IMR-90 (cell line): Measurements from ENCODE around the gene CRIM1. TPM values are rescaled to one million over a fixed set of nuclear protein-coding genes. Genes with fewer than 3 reads are reported as not detected.

Experiments used
- ATAC-seq: fragments of 200-7000 bp; cut with Tn5 transposase; 2 replicates; pipeline ENCODE4 v1.9.1; 2020; ENCODE audit warnings: low read depth, mild to moderate bottlenecking, moderate library complexity
- BruUV-seq: library from RNA; stranded (reverse); fragments of 400-500 nt; replicated peaks from 2 replicates; lab custom pipeline; 2021; lab: Mats Ljungman, UMichigan
- CTCF ChIA-PET: fragments of 300-600 bp; formaldehyde crosslinking; extraction: SDS; loops from one replicate; lab custom pipeline; 2021; ENCODE audit warnings: antibody characterized with exemption; lab: Yijun Ruan, JAX
- POLR2A ChIA-PET: fragments of 300-600 bp; sonication (Branson Sonifier 250); formaldehyde crosslinking; loops from one replicate; lab custom pipeline; 2022; ENCODE audit warnings: antibody characterized with exemption; ENCODE audit not compliant: unreplicated experiment; lab: Charles Lee
- DNase-seq: peaks from one replicate; pipeline ENCODE4 v3.0.0; 2013
- H2AFZ ChIP-seq: replicated peaks from 2 replicates; pipeline ENCODE3; 2013; ENCODE audit warnings: low read length, mild to moderate bottlenecking; ENCODE audit not compliant: poor library complexity
- H2AK5ac ChIP-seq: 2 replicates; pipeline ENCODE4 v1.6.1; 2013; ENCODE audit warnings: low read depth, low read length, inconsistent platforms
- H2AK9ac ChIP-seq: replicated peaks from 2 replicates; pipeline ENCODE3; 2013; ENCODE audit warnings: mild to moderate bottlenecking, low read depth, low read length, moderate library complexity; ENCODE audit not compliant: poor library complexity
- H2BK120ac ChIP-seq: 2 replicates; pipeline ENCODE4 v1.6.1; 2013; ENCODE audit warnings: low read depth, low read length, inconsistent platforms
- H2BK15ac ChIP-seq: 3 replicates; pipeline ENCODE4 v1.6.1; 2013; ENCODE audit warnings: low read depth, low read length, inconsistent platforms
- H2BK20ac ChIP-seq: 2 replicates; pipeline ENCODE4 v1.6.1; 2013; ENCODE audit warnings: low read depth, mild to moderate bottlenecking, inconsistent platforms, low read length, moderate library complexity
- H2BK5ac ChIP-seq: 2 replicates; pipeline ENCODE4 v1.6.1; 2013; ENCODE audit warnings: mild to moderate bottlenecking, low read depth, low read length, inconsistent platforms; ENCODE audit not compliant: poor library complexity, severe bottlenecking
- H3K14ac ChIP-seq: replicated peaks from 2 replicates; pipeline ENCODE4 v1.6.1; 2013; ENCODE audit warnings: low read depth, low read length, inconsistent platforms
- H3K18ac ChIP-seq: 2 replicates; pipeline ENCODE4 v1.6.1; 2013; ENCODE audit warnings: low read depth, low read length, control low read depth
- H3K23ac ChIP-seq: 2 replicates; pipeline ENCODE4 v1.6.1; 2013; ENCODE audit warnings: low read depth, low read length, inconsistent platforms
- H3K27ac ChIP-seq: 2 replicates; pipeline ENCODE4 v1.5.1; 2013; ENCODE audit warnings: mild to moderate bottlenecking, control low read depth, low read length; ENCODE audit not compliant: insufficient read depth
- H3K27me3 ChIP-seq: 2 replicates; pipeline ENCODE4 v1.6.1; 2013; ENCODE audit warnings: low read length; ENCODE audit not compliant: control insufficient read depth, insufficient read depth
- H3K36me3 ChIP-seq: 2 replicates; pipeline ENCODE4 v1.6.1; 2013; ENCODE audit warnings: low read length, mixed read lengths; ENCODE audit not compliant: control insufficient read depth, insufficient read depth
- H3K4ac ChIP-seq: 2 replicates; pipeline ENCODE4 v1.6.1; 2013; ENCODE audit warnings: low read depth, low read length, inconsistent platforms
- H3K4me1 ChIP-seq: 2 replicates; pipeline ENCODE4 v1.6.1; 2013; ENCODE audit warnings: low read length, mixed read lengths; ENCODE audit not compliant: control insufficient read depth, insufficient read depth
- H3K4me2 ChIP-seq: 2 replicates; pipeline ENCODE4 v1.6.1; 2013; ENCODE audit warnings: low read depth, mild to moderate bottlenecking, control low read depth, low read length, moderate library complexity
- H3K4me3 ChIP-seq: 2 replicates; pipeline ENCODE4 v1.5.1; 2013; ENCODE audit warnings: low read depth, mild to moderate bottlenecking, control low read depth, low read length, moderate library complexity; ENCODE audit not compliant: insufficient read depth
- H3K56ac ChIP-seq: 2 replicates; pipeline ENCODE4 v1.6.1; 2013; ENCODE audit warnings: low read length, inconsistent platforms; ENCODE audit not compliant: insufficient read depth; ENCODE audit errors: extremely low read depth
- H3K79me1 ChIP-seq, 2 experiments: 2 replicates each; pipeline ENCODE4 v1.6.1; 2013; ENCODE audit warnings: low read length in 2 of 2, inconsistent platforms in 1 of 2, low read depth in 1 of 2
- H3K9ac ChIP-seq: 2 replicates; pipeline ENCODE4 v1.6.1; 2013; ENCODE audit warnings: low read depth, low read length, control low read depth
- H3K9me1 ChIP-seq: 2 replicates; pipeline ENCODE4 v1.6.1; 2013; ENCODE audit warnings: low read length, inconsistent platforms; ENCODE audit not compliant: insufficient read depth
- H3K9me3 ChIP-seq: 2 replicates; pipeline ENCODE4 v1.6.1; 2013; ENCODE audit warnings: low read length; ENCODE audit not compliant: control insufficient read depth, insufficient read depth
- H4K20me1 ChIP-seq: 2 replicates; pipeline ENCODE4 v1.6.1; 2013; ENCODE audit warnings: low read length, inconsistent platforms; ENCODE audit not compliant: insufficient read depth
- H4K5ac ChIP-seq: 2 replicates; pipeline ENCODE4 v1.6.1; 2013; ENCODE audit warnings: mild to moderate bottlenecking, low read depth, low read length, control low read depth
- H4K8ac ChIP-seq, 2 experiments: 2 replicates each; pipeline ENCODE4 v1.6.1; 2013; ENCODE audit warnings: low read depth in 2 of 2, low read length in 2 of 2, control low read depth in 1 of 2, inconsistent platforms in 1 of 2
- H4K91ac ChIP-seq: 2 replicates; pipeline ENCODE4 v1.6.1; 2013; ENCODE audit warnings: low read depth, low read length, inconsistent platforms; ENCODE audit not compliant: insufficient read depth
- BHLHE40 ChIP-seq: fragments of 150-350 bp; IDR thresholded peaks from 2 replicates; pipeline ENCODE4 v1.6.1; 2016; ENCODE audit warnings: mild to moderate bottlenecking, low read depth, low read length
- CEBPB ChIP-seq: IDR thresholded peaks from 2 replicates; pipeline ENCODE4 v1.6.1; 2012; ENCODE audit warnings: low read depth, low read length, improper control_type of control experiment
- FOS ChIP-seq: fragments of 150-350 bp; IDR thresholded peaks from 2 replicates; pipeline ENCODE4 v1.6.1; 2016; ENCODE audit warnings: low read depth, low read length
- MAFK ChIP-seq: IDR thresholded peaks from 2 replicates; pipeline ENCODE4 v1.6.1; 2012; ENCODE audit warnings: low read depth, low read length, improper control_type of control experiment
- NFE2L2 ChIP-seq: fragments of 150-350 bp; IDR thresholded peaks from 2 replicates; pipeline ENCODE4 v1.6.1; 2016; ENCODE audit warnings: low read depth, mild to moderate bottlenecking, low read length
- RAD21 ChIP-seq: IDR thresholded peaks from 2 replicates; pipeline ENCODE4 v1.6.1; 2012; ENCODE audit warnings: low read length, improper control_type of control experiment
- RCOR1 ChIP-seq: IDR thresholded peaks from 2 replicates; pipeline ENCODE4 v1.6.1; 2012; ENCODE audit warnings: mild to moderate bottlenecking, low read length, improper control_type of control experiment; ENCODE audit not compliant: insufficient replicate concordance
- RFX5 ChIP-seq: IDR thresholded peaks from 2 replicates; pipeline ENCODE4 v1.8.0; 2012; ENCODE audit warnings: low read depth, mild to moderate bottlenecking, low read length, moderate library complexity
- SMC3 ChIP-seq: fragments of 150-350 bp; IDR thresholded peaks from 2 replicates; pipeline ENCODE4 v1.6.1; 2016; ENCODE audit warnings: low read depth, mild to moderate bottlenecking, antibody characterized with exemption, low read length, moderate library complexity
- USF2 ChIP-seq: fragments of 150-350 bp; IDR thresholded peaks from 2 replicates; pipeline ENCODE4 v1.6.1; 2017; ENCODE audit warnings: mild to moderate bottlenecking, antibody characterized with exemption, low read length, low read depth
- WGBS, 2 experiments: methylation state at CpG; one replicate each; pipeline versions ENCODE4 v1.1.5 to v1.1.7; 2013; ENCODE audit warnings: missing lambda C conversion rate in 2 of 2; ENCODE audit not compliant: insufficient read length in 1 of 2; ENCODE audit errors: extremely low coverage in 2 of 2; 5-methylcytosine and 5-hydroxymethylcytosine counted together
- dilution Hi-C: fragments of 300-500 bp; cut with HindIII; formaldehyde crosslinking; loops from one replicate; pipeline ENCODE4 v1.14.3; 2018; ENCODE audit warnings: low sequenced_read_pairs; ENCODE audit not compliant: unreplicated experiment
- in situ Hi-C: fragments of 300-500 bp; cut with MboI; formaldehyde crosslinking; loops from 3 replicates; pipeline ENCODE4 v1.14.3; 2019; ENCODE audit warnings: low sequenced_read_pairs, inconsistent platforms, mixed read lengths
- intact Hi-C: fragments of 100-400 bp; cut with micrococcal nuclease; formaldehyde crosslinking; loops from 2 replicates; pipeline ENCODE4 v1.10.0; 2022
- polyA plus RNA-seq, 3 experiments: library from polyadenylated mRNA; depleted of rRNA; stranded (reverse); fragments of >200 nt; gene quantifications; 2 replicates each; pipeline ENCODE4 v1.2.3, GENCODE V29; 2012; ENCODE audit warnings: low replicate concordance in 1 of 3
- total RNA-seq: library from RNA; depleted of rRNA; stranded (reverse); fragments of >200 nt; gene quantifications from 2 replicates; pipeline ENCODE4 v1.2.3, GENCODE V29; 2012

Gene CRIM1
- total and polyA plus RNA-seq, 2 of the 4 experiments (the other 2 are of a cell fraction) = 285 to 490 TPM

DNA sequence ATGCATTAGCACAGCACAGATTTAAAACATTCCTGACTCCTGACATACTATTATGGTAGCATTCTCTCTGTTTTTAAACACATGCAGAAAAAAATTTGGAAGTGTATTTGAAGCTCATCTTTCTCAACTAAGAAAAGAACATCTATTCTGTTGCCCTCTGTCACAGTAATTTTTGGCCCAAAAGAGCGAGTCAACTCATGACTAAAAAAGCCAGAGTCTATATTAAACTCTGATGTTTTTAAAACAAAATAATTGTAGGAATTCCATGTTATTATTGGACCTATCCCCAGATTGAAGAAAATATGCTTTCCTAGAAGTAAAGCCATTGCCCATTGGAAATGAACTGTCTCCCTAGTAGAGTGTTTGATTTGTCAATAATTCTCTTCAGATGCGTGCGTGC, 96.7 kb downstream of the CRIM1 start (continued):
- TF ChIP-seq SMC3 = no peak

GRCh38 chr2:36453652-36454051, 98.1 kb downstream of the CRIM1 start:
- peak overlapping the region; percentile 84; the same call in 1 of the 2 replicates for H2BK120ac ChIP-seq
- no CpG with 5 or more reads among the region's 3 CpGs for WGBS, 2 experiments
- TF ChIP-seq RAD21 (no peak), RCOR1 (no peak), RFX5 (no peak), MAFK (no peak), CEBPB (no peak), BHLHE40 (no peak), NFE2L2 (no peak), USF2 (no peak), FOS (no peak)
- H4K8ac ChIP-seq = peak overlapping the region in 1 of 2 experiments; percentile 83; a peak in 2 of 4 replicates
- ChIA-PET POLR2A (no interaction called here), CTCF (no interaction called here)
- no peak overlapping the region for H2AK9ac ChIP-seq
- ATAC-seq = no peak
- peak overlapping the region; percentile 38; the same call in 2 of the 3 replicates for H2BK15ac ChIP-seq
- H3K4ac ChIP-seq = peak overlapping the region; percentile 87; the same call in 1 of the 2 replicates
- H2BK5ac ChIP-seq = peak overlapping the region; percentile 85
- H4K5ac ChIP-seq = peak overlapping the region; percentile 72
- H3K9me3 ChIP-seq = no peaks in the 10 kb centered on the region
- H2AK5ac ChIP-seq = peak overlapping the region; percentile 95; the same call in 1 of the 2 replicates
- H3K23ac ChIP-seq = peak overlapping the region; percentile 54; the same call in 1 of the 2 replicates
- BruUV-seq = no TSS peak
- peak overlapping the region; percentile 86; the same call in 1 of the 2 replicates for H3K27ac ChIP-seq
- peaks cover 42 to 83% of the 10 kb centered on the region in 2 experiments; a peak in 3 of 4 replicates for H3K79me1 ChIP-seq
- intact Hi-C loops = loop anchor here (5.0 kb wide), 1 partner anchor 96 kb away; the partner anchor contains the start of gene CRIM1
- DNase-seq = peak; percentile 39
- H2BK20ac ChIP-seq = peak overlapping the region; percentile 40; the same call in 1 of the 2 replicates
- peak overlapping the region; percentile 66; the same call in 1 of the 2 replicates for H4K91ac ChIP-seq
- H3K4me2 ChIP-seq = no peak overlapping the region; the same call in 1 of the 2 replicates
- H3K36me3 ChIP-seq = peaks cover 30% of the 10 kb centered on the region
- peaks cover 52% of the 10 kb centered on the region for H3K4me1 ChIP-seq
- H3K56ac ChIP-seq = no peak overlapping the region
- H3K18ac ChIP-seq = peak overlapping the region; percentile 60; the same call in 1 of the 2 replicates
- H2AFZ ChIP-seq = no peak overlapping the region
- in situ Hi-C loops = no loop called here
- no peak overlapping the region; the same call in 1 of the 2 replicates for H3K9ac ChIP-seq
- peaks cover 41% of the 10 kb centered on the region for H3K9me1 ChIP-seq
- H3K14ac ChIP-seq = peak overlapping the region; percentile 93; the same call in 1 of the 2 replicates
- dilution Hi-C loops = no loop called here
- no peak overlapping the region for H3K4me3 ChIP-seq
- H4K20me1 ChIP-seq = peaks cover 36% of the 10 kb centered on the region; the same call in 1 of the 2 replicates
- H3K27me3 ChIP-seq = no peaks in the 10 kb centered on the region
